GM18907 (cell line): ENCODE data around the gene CAMK2B.

Experiments used
- ATAC-seq: cut with Tn5 transposase; IDR thresholded peaks from one replicate; pipeline ENCODE4 v1.9.1; 2021; ENCODE audit warnings: mild to moderate bottlenecking, moderate library complexity; ENCODE audit not compliant: unreplicated experiment

Gene CAMK2B

GRCh38 chr7:44220358-44221112 lies 104.9 kb downstream of the CAMK2B start:
- ATAC-seq: no peak

GRCh38 chr7:44220046-44220357 lies 105.4 kb downstream of the CAMK2B start:
- no peak for ATAC-seq

GRCh38 chr7:44219371-44220045 lies 105.9 kb downstream of the CAMK2B start:
- no peak for ATAC-seq

- no peak for ATAC-seq
These were observed 106.8 kb downstream of the CAMK2B start for GRCh38 chr7:44218418-44219201.

GRCh38 chr7:44217852-44218402 lies 107.5 kb downstream of the CAMK2B start:
- ATAC-seq: no peak

GRCh38 chr7:44217223-44217714 lies 108.1 kb downstream of the CAMK2B start:
- ATAC-seq: no peak

GRCh38 chr7:44216521-44217222 lies 108.7 kb downstream of the CAMK2B start:
- no peak for ATAC-seq

- no peak for ATAC-seq
These were observed 109.4 kb downstream of the CAMK2B start for GRCh38 chr7:44216019-44216418.

- ATAC-seq: no peak
These were observed 109.9 kb downstream of the CAMK2B start for GRCh38 chr7:44215531-44215930.

- ATAC-seq: no peak
These were observed 111.5 kb downstream of the CAMK2B start for GRCh38 chr7:44213877-44214388.

- ATAC-seq: no peak
These were observed 112.1 kb downstream of the CAMK2B start for GRCh38 chr7:44213206-44213876.

- ATAC-seq: no peak
These were observed 112.7 kb downstream of the CAMK2B start for GRCh38 chr7:44212581-44213184.

- no peak for ATAC-seq
These were observed 113.4 kb downstream of the CAMK2B start for GRCh38 chr7:44212018-44212417.

GRCh38 chr7:44211126-44211675 lies 114.2 kb downstream of the CAMK2B start:
- no peak for ATAC-seq

- ATAC-seq: no peak
These were observed 115.3 kb downstream of the CAMK2B start for GRCh38 chr7:44210107-44210506.

- no peak for ATAC-seq
These were observed 117.3 kb downstream of the CAMK2B start for GRCh38 chr7:44208085-44208484.

GRCh38 chr7:44206008-44206407 lies 119.4 kb downstream of the CAMK2B start:
- no peak for ATAC-seq

GRCh38 chr7:44201813-44202212 lies 123.6 kb downstream of the CAMK2B start:
- no peak for ATAC-seq
